ENCODE results near the gene SH3BP5.

The SH3BP5 gene

GRCh38 chr3:15347063-15347736 is 14.8 kb upstream of the SH3BP5 start:
- DNase-seq: no peak

GRCh38 chr3:15346516-15346915 is 14.1 kb upstream of the SH3BP5 start:
- no peak for DNase-seq

GRCh38 chr3:15345608-15346137 is 13.3 kb upstream of the SH3BP5 start:
- no peak for DNase-seq

GRCh38 chr3:15345066-15345607 is 12.8 kb upstream of the SH3BP5 start:
- DNase-seq: no peak

GRCh38 chr3:15342945-15343344 is 10.6 kb upstream of the SH3BP5 start:
- no peak for DNase-seq

- DNase-seq: no peak
Measured at GRCh38 chr3:15342246-15342645, 9.9 kb upstream of the SH3BP5 start.

GRCh38 chr3:15341030-15341726 is 8.8 kb upstream of the SH3BP5 start:
- DNase-seq: no peak

GRCh38 chr3:15339786-15340215 is 7.4 kb upstream of the SH3BP5 start:
- DNase-seq: no peak

GRCh38 chr3:15339001-15339400 is 6.6 kb upstream of the SH3BP5 start:
- DNase-seq: no peak

GRCh38 chr3:15337963-15338362 is 5.6 kb upstream of the SH3BP5 start:
- no peak for DNase-seq

GRCh38 chr3:15336057-15336456 is 3.7 kb upstream of the SH3BP5 start:
- DNase-seq: no peak

- no peak for DNase-seq
Measured at GRCh38 chr3:15333956-15334263, 1.5 kb upstream of the SH3BP5 start.

- DNase-seq: no peak
Measured at GRCh38 chr3:15333099-15333955, 941 bp upstream of the SH3BP5 start.

GRCh38 chr3:15331606-15332404 is 581 bp downstream of the SH3BP5 start:
- no peak for DNase-seq

- DNase-seq: no peak
Measured at GRCh38 chr3:15331072-15331605, 1.2 kb downstream of the SH3BP5 start.

- no peak for DNase-seq
Measured at GRCh38 chr3:15330031-15330596, 2.3 kb downstream of the SH3BP5 start.

- DNase-seq: no peak
Measured at GRCh38 chr3:15329046-15330005, 3.1 kb downstream of the SH3BP5 start.

GRCh38 chr3:15327941-15328340 is 4.4 kb downstream of the SH3BP5 start:
- no peak for DNase-seq

GRCh38 chr3:15326673-15327072 is 5.7 kb downstream of the SH3BP5 start:
- DNase-seq: no peak

- no peak for DNase-seq
Measured at GRCh38 chr3:15326037-15326436, 6.3 kb downstream of the SH3BP5 start.

- DNase-seq: peak in 1 of 2 experiments; percentile 6
Measured at GRCh38 chr3:15325228-15325627, 7.2 kb downstream of the SH3BP5 start.
